NCI-H226 (cell line): Measurements from ENCODE around the gene ZBTB5.
"Not testable (repeated sequence)": the region's sequence is repeated elsewhere in the genome, so short reads cannot be mapped to it uniquely, and the experiment has no call there.

Experiments used
- DNase-seq: peaks from one replicate; pipeline ENCODE4 v3.0.0-alpha.2; 2015

The ZBTB5 gene

GRCh38 chr9:37465249-37466036 is at the start of gene ZBTB5:
Gene ZBTB5 (minus strand): TSS chr9:37465450. CDS start chr9:37442551, 22,899 bp downstream.
- peak; percentile 93 for DNase-seq

GRCh38 chr9:37514999-37515398 is 49.7 kb upstream of the ZBTB5 start:
- no peak for DNase-seq

GRCh38 chr9:37514415-37514814 is 49.2 kb upstream of the ZBTB5 start:
- not testable (repeated sequence) for DNase-seq

- no peak for DNase-seq
Observed at GRCh38 chr9:37512437-37512836, 47.2 kb upstream of the ZBTB5 start.

GRCh38 chr9:37511016-37512010 is 46.1 kb upstream of the ZBTB5 start:
- peak; percentile 11 for DNase-seq

- not testable (repeated sequence) for DNase-seq
Observed at GRCh38 chr9:37510053-37510452, 44.8 kb upstream of the ZBTB5 start.

GRCh38 chr9:37509536-37509935 is 44.3 kb upstream of the ZBTB5 start:
- no peak for DNase-seq

- DNase-seq, result no peak
Observed at GRCh38 chr9:37508834-37509206, 43.6 kb upstream of the ZBTB5 start.

- no peak for DNase-seq
Observed at GRCh38 chr9:37508135-37508833, 43.0 kb upstream of the ZBTB5 start.

- DNase-seq, result no peak
Observed at GRCh38 chr9:37507566-37508134, 42.4 kb upstream of the ZBTB5 start.

- no peak for DNase-seq
Observed at GRCh38 chr9:37504605-37505004, 39.4 kb upstream of the ZBTB5 start.

GRCh38 chr9:37503736-37504135 is 38.5 kb upstream of the ZBTB5 start:
- no peak for DNase-seq

GRCh38 chr9:37501957-37502596 is 36.8 kb upstream of the ZBTB5 start:
- no peak for DNase-seq

GRCh38 chr9:37499297-37499696 is 34.0 kb upstream of the ZBTB5 start:
- no peak for DNase-seq

GRCh38 chr9:37498457-37498856 is 33.2 kb upstream of the ZBTB5 start:
- DNase-seq, result no peak

- DNase-seq, result no peak
Observed at GRCh38 chr9:37497320-37497719, 32.1 kb upstream of the ZBTB5 start.

GRCh38 chr9:37496020-37496419 is 30.8 kb upstream of the ZBTB5 start:
- no peak for DNase-seq

- DNase-seq, result no peak
Observed at GRCh38 chr9:37495571-37495970, 30.3 kb upstream of the ZBTB5 start.

GRCh38 chr9:37491939-37492338 is 26.7 kb upstream of the ZBTB5 start:
- DNase-seq, result no peak

GRCh38 chr9:37486616-37487548 is 21.6 kb upstream of the ZBTB5 start:
- DNase-seq, result peak; percentile 82

- no peak for DNase-seq
Observed at GRCh38 chr9:37486256-37486615, 21.0 kb upstream of the ZBTB5 start.
